Right renal pelvis (tissue), 4 donors: ENCODE data around the gene SWSAP1. TPM values are rescaled to one million over a fixed set of nuclear protein-coding genes. Genes with fewer than 3 reads are reported as not detected.
A peak's percentile ranks its signal among the peaks of the same experiment; 100 is the strongest.
"Not testable (repeated sequence)": the region's sequence is repeated elsewhere in the genome, so short reads cannot be mapped to it uniquely, and the experiment has no call there.

ENCODE experiments used
- DNase-seq, 4 donors: peaks; one replicate each; pipeline ENCODE4 v3.0.0-alpha.2; 2013; ENCODE audit warnings: low read depth in 4 of 4, low spot score in 3 of 4, missing footprints in 1 of 4
- polyA plus RNA-seq, 4 donors: library from polyadenylated mRNA; unstranded; fragments of 120-200 nt; gene quantifications; one replicate each; pipeline ENCODE4 v1.2.1, GENCODE V29; 2013; ENCODE audit not compliant: insufficient read length in 4 of 4

SWSAP1 gene
- 1 to 10 TPM; 2.7 to 4.0 (median 3.0) TPM for polyA plus RNA-seq

GRCh38 chr19:11374433-11375142 is at the start of gene SWSAP1:
Gene SWSAP1 (plus strand): TSS chr19:11374666. CDS start chr19:11374681, 15 bp downstream.
- peak; percentile 97 to 99 (median 98) for DNase-seq

GRCh38 chr19:11324748-11325389 is 49.6 kb upstream of the SWSAP1 start:
- DNase-seq = no peak

GRCh38 chr19:11325544-11325943 is 48.9 kb upstream of the SWSAP1 start:
- no peak for DNase-seq

GRCh38 chr19:11330127-11330526 is 44.3 kb upstream of the SWSAP1 start:
- no peak for DNase-seq

- DNase-seq = no peak
Observed at GRCh38 chr19:11331502-11331901, 43.0 kb upstream of the SWSAP1 start.

GRCh38 chr19:11332822-11333221 is 41.6 kb upstream of the SWSAP1 start:
- no peak for DNase-seq

GRCh38 chr19:11333838-11334237 is 40.6 kb upstream of the SWSAP1 start:
- DNase-seq = not testable (repeated sequence)

- no peak for DNase-seq
Observed at GRCh38 chr19:11335449-11336146, 38.9 kb upstream of the SWSAP1 start.

GRCh38 chr19:11337080-11337479 is 37.4 kb upstream of the SWSAP1 start:
- no peak for DNase-seq

GRCh38 chr19:11338121-11338520 is 36.3 kb upstream of the SWSAP1 start:
- no peak for DNase-seq

GRCh38 chr19:11338569-11339253 is 35.8 kb upstream of the SWSAP1 start:
- no peak for DNase-seq

- peak; percentile 83 to 88 (median 84) for DNase-seq
Observed at GRCh38 chr19:11339254-11340098, 35.0 kb upstream of the SWSAP1 start, which contains the start of gene RAB3D. Gene RAB3D (minus strand): TSS chr19:11339657. CDS start chr19:11337399, 2,258 bp downstream.

GRCh38 chr19:11340099-11340467 is 34.4 kb upstream of the SWSAP1 start:
- DNase-seq = not testable (repeated sequence)

GRCh38 chr19:11342429-11342828 is 32.0 kb upstream of the SWSAP1 start:
- no peak for DNase-seq

- DNase-seq = no peak
Observed at GRCh38 chr19:11345122-11345803, 29.2 kb upstream of the SWSAP1 start.

- DNase-seq = peak; percentile 96 to 99 (median 99)
Observed at GRCh38 chr19:11346104-11346940, 28.1 kb upstream of the SWSAP1 start, which contains the start of the genes CCDC159 and TMEM205. Gene CCDC159 (plus strand): TSS chr19:11346519. CDS start chr19:11346607, 88 bp downstream. Gene TMEM205 (minus strand): TSS chr19:11346268. CDS start chr19:11345619, 649 bp downstream.

GRCh38 chr19:11347546-11348039 is 26.9 kb upstream of the SWSAP1 start:
- DNase-seq = no peak

GRCh38 chr19:11349171-11349570 is 25.3 kb upstream of the SWSAP1 start:
- no peak for DNase-seq
